GM12878 (cell line): ENCODE data around the gene PSMA8. TPM values are rescaled to one million over a fixed set of nuclear protein-coding genes. Genes with fewer than 3 reads are reported as not detected.

Source experiments
- ATAC-seq: fragments of 200-7000 bp; cut with Tn5 transposase; 3 replicates; pipeline ENCODE4 v1.9.1; 2020; ENCODE audit warnings: mild to moderate bottlenecking, moderate library complexity
- BruUV-seq: library from RNA; stranded (reverse); fragments of 400-500 nt; replicated peaks from 2 replicates; lab custom pipeline; 2021; lab: Mats Ljungman, UMichigan
- CTCF ChIA-PET: fragments of 300-600 bp; sonication (Branson Sonifier 250); formaldehyde crosslinking; extraction: SDS; loops from one replicate; lab custom pipeline; 2021; ENCODE audit warnings: inconsistent platforms; lab: Yijun Ruan, JAX
- POLR2A ChIA-PET: fragments of 350-600 bp; formaldehyde crosslinking; extraction: SDS; loops from one replicate; lab custom pipeline; 2021; ENCODE audit warnings: inconsistent platforms; lab: Charles Lee
- RAD21 ChIA-PET: fragments of 300-600 bp; sonication (Branson Sonifier 250); formaldehyde crosslinking; loops from one replicate; lab custom pipeline; 2023; ENCODE audit warnings: antibody characterized with exemption; ENCODE audit not compliant: unreplicated experiment; lab: Charles Lee
- SMC1A ChIA-PET: fragments of 300-600 bp; sonication (Branson Sonifier 250); formaldehyde crosslinking; loops from one replicate; lab custom pipeline; 2023; ENCODE audit not compliant: unreplicated experiment, uncharacterized antibody; lab: Charles Lee
- DNase-seq: peaks from one replicate; pipeline ENCODE4 v3.0.0-alpha.2; 2011; ENCODE audit warnings: low read depth, low spot score
- FAIRE-seq: peaks from 3 replicates; lab custom pipeline; 2011; peaks lifted over from hg19 to GRCh38; lab: Jason Lieb, UNC
- H2AFZ ChIP-seq: 2 replicates; pipeline ENCODE4 v1.6.0; 2011; ENCODE audit warnings: low read depth, low read length, control low read depth; ENCODE audit not compliant: control insufficient read depth
- H3K27ac ChIP-seq: 2 replicates; pipeline ENCODE4 v1.5.1; 2011; ENCODE audit warnings: control low read depth; ENCODE audit not compliant: control insufficient read depth, insufficient read depth
- H3K27me3 ChIP-seq, 2 experiments: replicated peaks in 1 of 2; 2 replicates each; pipeline versions ENCODE4 v1.6.0 to v1.6.1; 2011; ENCODE audit warnings: low read length in 1 of 2; ENCODE audit not compliant: control insufficient read depth in 2 of 2, insufficient read depth in 2 of 2
- H3K36me3 ChIP-seq, 2 experiments: 2 replicates each; pipeline ENCODE4 v1.5.1; 2011; ENCODE audit warnings: low read length in 1 of 2; ENCODE audit not compliant: control insufficient read depth in 2 of 2, insufficient read depth in 2 of 2
- H3K4me1 ChIP-seq: 2 replicates; pipeline ENCODE4 v1.6.1; 2011; ENCODE audit warnings: mild to moderate bottlenecking, low read length, moderate library complexity, mixed read lengths; ENCODE audit not compliant: control insufficient read depth, insufficient read depth
- H3K4me2 ChIP-seq: 2 replicates; pipeline ENCODE4 v1.6.0; 2011; ENCODE audit warnings: control low read depth; ENCODE audit not compliant: control insufficient read depth, insufficient read depth
- H3K4me3 ChIP-seq: fragments of 200-600 bp; sonication (generic); 2 replicates; pipeline ENCODE4 v1.5.1; 2016
- H3K79me2 ChIP-seq: 2 replicates; pipeline ENCODE4 v1.6.0; 2011; ENCODE audit warnings: low read length; ENCODE audit not compliant: control insufficient read depth, insufficient read depth
- H3K9ac ChIP-seq: 2 replicates; pipeline ENCODE4 v1.8.0; 2011; ENCODE audit warnings: low read length, control low read depth, mixed read lengths; ENCODE audit not compliant: control insufficient read depth, insufficient read depth
- H3K9me3 ChIP-seq: replicated peaks from 3 replicates; pipeline ENCODE4 v1.5.1; 2011; ENCODE audit warnings: mild to moderate bottlenecking, low read length; ENCODE audit not compliant: control insufficient read depth, insufficient read depth
- H4K20me1 ChIP-seq: 2 replicates; pipeline ENCODE4 v1.6.0; 2011; ENCODE audit not compliant: control insufficient read depth, insufficient read depth
- GATAD2B ChIP-seq: fragments of 450-650 bp; conservative IDR thresholded peaks from 2 replicates; pipeline ENCODE4 v1.6.1; 2017; ENCODE audit warnings: low read depth, mild to moderate bottlenecking, moderate library complexity
- HDAC6 ChIP-seq: fragments of 200-600 bp; sonication (generic); IDR thresholded peaks from one replicate; pipeline ENCODE4 v1.8.0; 2017; ENCODE audit warnings: antibody characterized with exemption; ENCODE audit not compliant: unreplicated experiment
- MEF2A ChIP-seq: IDR thresholded peaks from 2 replicates; pipeline ENCODE4 v1.6.1; 2011; ENCODE audit warnings: low read depth, mild to moderate bottlenecking, low read length, moderate library complexity; ENCODE audit not compliant: insufficient read depth
- PML ChIP-seq: IDR thresholded peaks from 2 replicates; pipeline ENCODE4 v1.6.1; 2012; ENCODE audit warnings: low read length, inconsistent platforms
- SMAD1 ChIP-seq: fragments of 450-650 bp; IDR thresholded peaks from 2 replicates; pipeline ENCODE4 v1.6.1; 2018; ENCODE audit warnings: mild to moderate bottlenecking, low read depth; ENCODE audit not compliant: partially characterized antibody
- STAT1 ChIP-seq: fragments of 450-650 bp; conservative IDR thresholded peaks from 2 replicates; pipeline ENCODE4 v1.6.1; 2014; ENCODE audit warnings: antibody characterized with exemption, mild to moderate bottlenecking
- TCF7 ChIP-seq: IDR thresholded peaks from 2 replicates; pipeline ENCODE4 v1.6.1; 2014; ENCODE audit warnings: antibody characterized with exemption, borderline replicate concordance
- ZNF384 ChIP-seq: IDR thresholded peaks from 2 replicates; pipeline ENCODE4 v1.6.1; 2012; ENCODE audit warnings: low read depth, mild to moderate bottlenecking, low read length, improper control_type of control experiment, borderline replicate concordance
- WGBS: methylation state at CpG from one replicate; pipeline ENCODE4 v1.1.6; 2016; ENCODE audit warnings: low lambda C conversion rate; ENCODE audit not compliant: insufficient replicate concordance, insufficient coverage; ENCODE audit errors: missing lambda C conversion rate; 5-methylcytosine and 5-hydroxymethylcytosine counted together
- in situ Hi-C: fragments of 300-500 bp; cut with MboI; formaldehyde crosslinking; loops from 9 replicates; pipeline ENCODE4 v1.14.3; 2018; ENCODE audit warnings: mixed read lengths
- intact Hi-C: fragments of 100-400 bp; cut with micrococcal nuclease; formaldehyde crosslinking; loops from one replicate; pipeline ENCODE4 v1.14.2; 2022; ENCODE audit not compliant: unreplicated experiment
- polyA plus RNA-seq, 11 experiments: library from polyadenylated mRNA; depleted of rRNA in 4 of 11; unstranded in 6 of 11; stranded (reverse) in 5 of 11; fragments of >200 nt; fragmentation: Nextera tagmentation in 4 of 11; fragmentation: Illumina TruSeq in 1 of 11; extraction: Ambion mirVana in 4 of 11; extraction: Trizol in 1 of 11; gene quantifications; 1 replicate in 1 of 11; 2 replicates in 10 of 11; pipeline versions ENCODE4 v1.2.1 to v1.2.3, GENCODE V29; 2011 to 2016; ENCODE audit warnings: inconsistent platforms in 2 of 11, missing spikeins in 2 of 11, low read depth in 1 of 11
- total RNA-seq, 4 experiments: library from RNA; depleted of rRNA in 3 of 4; stranded (reverse); fragments of >200 nt in 3 of 4; fragmentation: Illumina TruSeq in 1 of 4; extraction: Trizol in 1 of 4; gene quantifications; 2 replicates each; pipeline versions ENCODE4 v1.2.1 to v1.2.3, GENCODE V29; 2013 to 2021
- TF ChIP-seq, protein P1 (sequence below): fragments of 450-650 bp; conservative IDR thresholded peaks from 2 replicates; pipeline ENCODE4 v1.6.1; 2017; ENCODE audit warnings: mild to moderate bottlenecking, moderate library complexity
- TF ChIP-seq, protein P2 (sequence below): IDR thresholded peaks from 2 replicates; pipeline ENCODE4 v1.6.1; 2012; ENCODE audit warnings: improper control_type of control experiment, low read depth, low read length; ENCODE audit not compliant: insufficient replicate concordance
- TF ChIP-seq, protein P3 (sequence below): IDR thresholded peaks from 2 replicates; pipeline ENCODE4 v1.6.1; 2011; ENCODE audit warnings: borderline replicate concordance, low read depth, mild to moderate bottlenecking, moderate library complexity, low read length; ENCODE audit not compliant: insufficient read depth, poor library complexity, severe bottlenecking

The PSMA8 gene
- total and polyA plus RNA-seq, 10 of the 15 experiments (the other 5 are each of a cell fraction or from before 2014, with no cell fraction given): 0.07 to 0.15 (median 0.09) TPM; not detected in 6

- CTCF ChIA-PET: no interaction called here
- 94% methylated on average over 5 of the region's 5 CpGs for WGBS
- BruUV-seq: no TSS peak
- Histone ChIP-seq H3K27me3 (no peaks in the 10 kb centered on the region), H2AFZ (no peak overlapping the region), H3K4me3 (no peak overlapping the region), H3K9ac (no peak overlapping the region), H3K4me2 (no peak overlapping the region), H3K79me2 (peaks cover 66% of the 10 kb centered on the region), H3K36me3 (peaks cover 0 to 15% of the 10 kb centered on the region in 2 experiments; a peak in 3 of 4 replicates), H3K9me3 (no peaks in the 10 kb centered on the region; the same call in 2 of the 3 replicates), H3K4me1 (no peaks in the 10 kb centered on the region), H3K27ac (no peak overlapping the region), H4K20me1 (peaks cover 2% of the 10 kb centered on the region; the same call in 1 of the 2 replicates)
- in situ Hi-C loops (no loop called here), intact Hi-C loops (loop anchor here (5.0 kb wide), 1 partner anchor 207 kb away; no protein-coding TSS in a partner anchor)
- POLR2A ChIA-PET: no interaction called here
- SMC1A ChIA-PET: no interaction called here
- ATAC-seq (no peak), DNase-seq (no peak), FAIRE-seq (no peak)
- RAD21 ChIA-PET: no interaction called here
- TF ChIP-seq MEF2A: no peak
- TF ChIP-seq, protein P1, sequence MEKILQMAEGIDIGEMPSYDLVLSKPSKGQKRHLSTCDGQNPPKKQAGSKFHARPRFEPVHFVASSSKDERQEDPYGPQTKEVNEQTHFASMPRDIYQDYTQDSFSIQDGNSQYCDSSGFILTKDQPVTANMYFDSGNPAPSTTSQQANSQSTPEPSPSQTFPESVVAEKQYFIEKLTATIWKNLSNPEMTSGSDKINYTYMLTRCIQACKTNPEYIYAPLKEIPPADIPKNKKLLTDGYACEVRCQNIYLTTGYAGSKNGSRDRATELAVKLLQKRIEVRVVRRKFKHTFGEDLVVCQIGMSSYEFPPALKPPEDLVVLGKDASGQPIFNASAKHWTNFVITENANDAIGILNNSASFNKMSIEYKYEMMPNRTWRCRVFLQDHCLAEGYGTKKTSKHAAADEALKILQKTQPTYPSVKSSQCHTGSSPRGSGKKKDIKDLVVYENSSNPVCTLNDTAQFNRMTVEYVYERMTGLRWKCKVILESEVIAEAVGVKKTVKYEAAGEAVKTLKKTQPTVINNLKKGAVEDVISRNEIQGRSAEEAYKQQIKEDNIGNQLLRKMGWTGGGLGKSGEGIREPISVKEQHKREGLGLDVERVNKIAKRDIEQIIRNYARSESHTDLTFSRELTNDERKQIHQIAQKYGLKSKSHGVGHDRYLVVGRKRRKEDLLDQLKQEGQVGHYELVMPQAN: no peak
- no peak for TF ChIP-seq HDAC6
- TF ChIP-seq, protein P2, sequence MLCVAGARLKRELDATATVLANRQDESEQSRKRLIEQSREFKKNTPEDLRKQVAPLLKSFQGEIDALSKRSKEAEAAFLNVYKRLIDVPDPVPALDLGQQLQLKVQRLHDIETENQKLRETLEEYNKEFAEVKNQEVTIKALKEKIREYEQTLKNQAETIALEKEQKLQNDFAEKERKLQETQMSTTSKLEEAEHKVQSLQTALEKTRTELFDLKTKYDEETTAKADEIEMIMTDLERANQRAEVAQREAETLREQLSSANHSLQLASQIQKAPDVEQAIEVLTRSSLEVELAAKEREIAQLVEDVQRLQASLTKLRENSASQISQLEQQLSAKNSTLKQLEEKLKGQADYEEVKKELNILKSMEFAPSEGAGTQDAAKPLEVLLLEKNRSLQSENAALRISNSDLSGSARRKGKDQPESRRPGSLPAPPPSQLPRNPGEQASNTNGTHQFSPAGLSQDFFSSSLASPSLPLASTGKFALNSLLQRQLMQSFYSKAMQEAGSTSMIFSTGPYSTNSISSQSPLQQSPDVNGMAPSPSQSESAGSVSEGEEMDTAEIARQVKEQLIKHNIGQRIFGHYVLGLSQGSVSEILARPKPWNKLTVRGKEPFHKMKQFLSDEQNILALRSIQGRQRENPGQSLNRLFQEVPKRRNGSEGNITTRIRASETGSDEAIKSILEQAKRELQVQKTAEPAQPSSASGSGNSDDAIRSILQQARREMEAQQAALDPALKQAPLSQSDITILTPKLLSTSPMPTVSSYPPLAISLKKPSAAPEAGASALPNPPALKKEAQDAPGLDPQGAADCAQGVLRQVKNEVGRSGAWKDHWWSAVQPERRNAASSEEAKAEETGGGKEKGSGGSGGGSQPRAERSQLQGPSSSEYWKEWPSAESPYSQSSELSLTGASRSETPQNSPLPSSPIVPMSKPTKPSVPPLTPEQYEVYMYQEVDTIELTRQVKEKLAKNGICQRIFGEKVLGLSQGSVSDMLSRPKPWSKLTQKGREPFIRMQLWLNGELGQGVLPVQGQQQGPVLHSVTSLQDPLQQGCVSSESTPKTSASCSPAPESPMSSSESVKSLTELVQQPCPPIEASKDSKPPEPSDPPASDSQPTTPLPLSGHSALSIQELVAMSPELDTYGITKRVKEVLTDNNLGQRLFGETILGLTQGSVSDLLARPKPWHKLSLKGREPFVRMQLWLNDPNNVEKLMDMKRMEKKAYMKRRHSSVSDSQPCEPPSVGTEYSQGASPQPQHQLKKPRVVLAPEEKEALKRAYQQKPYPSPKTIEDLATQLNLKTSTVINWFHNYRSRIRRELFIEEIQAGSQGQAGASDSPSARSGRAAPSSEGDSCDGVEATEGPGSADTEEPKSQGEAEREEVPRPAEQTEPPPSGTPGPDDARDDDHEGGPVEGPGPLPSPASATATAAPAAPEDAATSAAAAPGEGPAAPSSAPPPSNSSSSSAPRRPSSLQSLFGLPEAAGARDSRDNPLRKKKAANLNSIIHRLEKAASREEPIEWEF: no peak
- no peak for TF ChIP-seq TCF7
- no peak for TF ChIP-seq STAT1
- no peak for TF ChIP-seq PML
- no peak for TF ChIP-seq GATAD2B
- TF ChIP-seq ZNF384: no peak
- no peak for TF ChIP-seq SMAD1
- TF ChIP-seq, protein P3, sequence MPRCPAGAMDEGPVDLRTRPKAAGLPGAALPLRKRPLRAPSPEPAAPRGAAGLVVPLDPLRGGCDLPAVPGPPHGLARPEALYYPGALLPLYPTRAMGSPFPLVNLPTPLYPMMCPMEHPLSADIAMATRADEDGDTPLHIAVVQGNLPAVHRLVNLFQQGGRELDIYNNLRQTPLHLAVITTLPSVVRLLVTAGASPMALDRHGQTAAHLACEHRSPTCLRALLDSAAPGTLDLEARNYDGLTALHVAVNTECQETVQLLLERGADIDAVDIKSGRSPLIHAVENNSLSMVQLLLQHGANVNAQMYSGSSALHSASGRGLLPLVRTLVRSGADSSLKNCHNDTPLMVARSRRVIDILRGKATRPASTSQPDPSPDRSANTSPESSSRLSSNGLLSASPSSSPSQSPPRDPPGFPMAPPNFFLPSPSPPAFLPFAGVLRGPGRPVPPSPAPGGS: no peak
Observed at GRCh38 chr18:26085056-26085455, 48.6 kb upstream of the PSMA8 start.
